K562 (cell line): Measurements from ENCODE around the gene TRIP6. TPM values are rescaled to one million over a fixed set of nuclear protein-coding genes. Genes with fewer than 3 reads are reported as not detected.

Experiments used
- AFF1 ChIP-seq, 2 experiments: fragments of 450-650 bp; IDR thresholded peaks; 2 replicates each; pipeline ENCODE4 v1.6.1; 2018; ENCODE audit warnings: mild to moderate bottlenecking in 2 of 2, low read depth in 1 of 2; ENCODE audit not compliant: partially characterized antibody in 2 of 2
- BHLHE40 ChIP-seq: IDR thresholded peaks from 2 replicates; pipeline ENCODE4 v1.6.1; 2011; ENCODE audit warnings: low read length, improper control_type of control experiment
- ERF ChIP-seq: fragments of 450-650 bp; formaldehyde crosslinking; IDR thresholded peaks from 2 replicates; pipeline ENCODE4 v1.4.0; 2020; ENCODE audit warnings: mild to moderate bottlenecking, mixed read lengths
- NFIC ChIP-seq: fragments of 450-650 bp; IDR thresholded peaks from 2 replicates; pipeline ENCODE4 v1.6.1; 2017; ENCODE audit warnings: mild to moderate bottlenecking, inconsistent platforms
- PREB ChIP-seq: sonication (generic); formaldehyde crosslinking; IDR thresholded peaks from 2 replicates; pipeline ENCODE4 v1.8.1; 2023; ENCODE audit warnings: mild to moderate bottlenecking, missing genetic modification reagents
- RBM14 ChIP-seq: fragments of 200-400 bp; formaldehyde crosslinking; IDR thresholded peaks from 2 replicates; pipeline ENCODE4 v1.6.1; 2018; ENCODE audit warnings: low read depth, mild to moderate bottlenecking, low read length, moderate library complexity, borderline replicate concordance; ENCODE audit not compliant: insufficient read depth
- RFX1 ChIP-seq: fragments of 450-650 bp; IDR thresholded peaks from 2 replicates; pipeline ENCODE4 v1.6.1; 2016; ENCODE audit warnings: mild to moderate bottlenecking, moderate library complexity
- THAP12 ChIP-seq: fragments of 250-450 bp; sonication (Bioruptor Pico); IDR thresholded peaks from 2 replicates; pipeline ENCODE4 v1.9.0; 2021; ENCODE audit warnings: mild to moderate bottlenecking, inconsistent platforms
- TRIM25 ChIP-seq: fragments of 450-650 bp; IDR thresholded peaks from 2 replicates; pipeline ENCODE4 v1.7.0; 2016; ENCODE audit warnings: borderline replicate concordance
- ZBTB1 ChIP-seq: sonication (generic); formaldehyde crosslinking; IDR thresholded peaks from 2 replicates; pipeline ENCODE4 v1.8.1; 2023; ENCODE audit warnings: missing genetic modification reagents, low read depth, mild to moderate bottlenecking, borderline replicate concordance
- ZNF589 ChIP-seq: fragments of 200-800 bp; sonication (Bioruptor generic); IDR thresholded peaks from 2 replicates; pipeline ENCODE4 v1.6.1; 2016; ENCODE audit warnings: low read depth, missing genetic modification characterization, missing compliant biosample characterization
- polyA plus RNA-seq, 8 experiments: library from polyadenylated mRNA; depleted of rRNA in 4 of 8; stranded (reverse) in 5 of 8; unstranded in 3 of 8; fragments of >200 nt; fragmentation: Nextera tagmentation in 2 of 8; fragmentation: Illumina TruSeq in 1 of 8; extraction: Ambion mirVana in 2 of 8; extraction: Trizol in 1 of 8; gene quantifications; 2 replicates each; pipeline versions ENCODE4 v1.2.1 to v1.2.3, GENCODE V29; 2011 to 2014; ENCODE audit warnings: inconsistent platforms in 1 of 8, missing spikeins in 1 of 8
- total RNA-seq, 7 experiments: library from RNA; depleted of rRNA in 6 of 7; stranded (reverse); fragments of >200 nt in 6 of 7; fragmentation: Illumina TruSeq in 2 of 7; extraction: Trizol in 2 of 7; gene quantifications; 2 replicates each; pipeline versions ENCODE4 v1.2.1 to v1.2.3, GENCODE V29; 2011 to 2021; ENCODE audit warnings: low replicate concordance in 1 of 7

The TRIP6 gene
- total and polyA plus RNA-seq, 9 of the 15 experiments (the other 6 are each of a cell fraction or from before 2014, with no cell fraction given): 5.9 to 141 (median 54.0) TPM

DNA sequence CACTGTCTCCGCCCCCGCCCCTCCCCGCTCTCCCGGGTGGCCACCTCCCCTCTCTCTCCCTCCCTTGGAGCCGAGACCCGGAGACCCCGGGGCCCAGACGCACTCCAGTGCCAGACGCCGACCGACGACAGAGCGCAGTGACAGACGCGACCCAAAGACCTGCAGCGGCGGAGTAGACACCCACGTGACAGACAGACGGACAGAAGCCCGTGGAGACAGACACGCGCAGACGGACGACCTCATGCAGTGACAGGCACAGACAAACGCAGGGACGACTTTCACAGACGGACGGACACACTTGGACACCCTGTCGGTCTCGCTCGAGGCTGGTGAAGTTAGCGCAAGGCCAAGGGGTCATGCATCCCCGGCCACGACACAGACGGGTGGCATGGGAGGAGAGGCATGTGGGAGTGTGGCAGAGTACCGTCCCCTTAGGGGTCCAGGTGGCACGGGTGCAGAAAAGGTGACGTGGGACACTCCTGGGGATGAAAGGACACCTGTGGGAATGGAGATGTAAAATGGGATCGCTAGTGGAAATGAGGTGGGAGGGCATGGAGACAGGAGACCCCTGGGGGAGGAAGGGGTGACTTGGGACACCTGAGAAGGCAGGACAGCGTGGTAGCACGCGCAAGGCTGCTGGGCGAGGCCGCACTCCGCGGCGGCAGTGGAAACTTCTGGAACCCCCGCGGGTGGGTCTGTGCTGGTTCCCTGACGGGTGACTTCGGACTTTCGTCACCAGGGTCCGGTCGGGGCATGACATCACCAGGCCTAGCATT is 29.0 kb downstream of the TRIP6 start (continued):
- TF ChIP-seq THAP12 (CRISPR knock-in tag): 0 out of 2 replicates have a peak, but pooled peaks have one; percentile 45
- no peak for TF ChIP-seq RFX1
- TF ChIP-seq ZBTB1 (CRISPR knock-in tag): peak; percentile 49; the same call in 1 of the 2 replicates
- TF ChIP-seq BHLHE40: peak; percentile 22; the same call in 1 of the 2 replicates
- TF ChIP-seq NFIC: peak; percentile 79
- peak in 1 of 2 experiments; percentile 19 for TF ChIP-seq AFF1 (IDR thresholded peaks at IDR 0.05; ENCODE audit: low read depth in 1 of 2, partially characterized antibody in 2 of 2)
- TF ChIP-seq TRIM25: 0 out of 2 replicates have a peak, but pooled peaks have one; percentile 77
- no peak for TF ChIP-seq PREB (CRISPR knock-in tag)
- no peak for TF ChIP-seq RBM14
- no peak for TF ChIP-seq ERF
- no peak for TF ChIP-seq ZNF589
